Fibroblast of lung (primary cell): ENCODE measurements around the gene CARD6. TPM values are rescaled to one million over a fixed set of nuclear protein-coding genes. Genes with fewer than 3 reads are reported as not detected.

Experiments
- DNase-seq, 2 donors: peaks; one replicate each; pipeline versions ENCODE4 v3.0.0 to v3.0.0-alpha.2; 2010; ENCODE audit warnings: low read depth in 2 of 2
- H2AFZ ChIP-seq: 2 replicates; pipeline ENCODE4 v1.5.1; 2012; ENCODE audit warnings: low read length, control low read depth, inconsistent platforms
- H3K27ac ChIP-seq: 2 replicates; pipeline ENCODE4 v1.5.1; 2011; ENCODE audit warnings: low read length, control low read depth; ENCODE audit not compliant: insufficient read depth
- H3K27me3 ChIP-seq: 2 replicates; pipeline ENCODE4 v1.5.1; 2011; ENCODE audit warnings: mild to moderate bottlenecking, low read length; ENCODE audit not compliant: control insufficient read depth, insufficient read depth
- H3K36me3 ChIP-seq: 2 replicates; pipeline ENCODE4 v1.5.1; 2011; ENCODE audit warnings: low read length; ENCODE audit not compliant: control insufficient read depth, insufficient read depth
- H3K4me1 ChIP-seq: 2 replicates; pipeline ENCODE4 v1.5.1; 2011; ENCODE audit warnings: low read length; ENCODE audit not compliant: control insufficient read depth, insufficient read depth; ENCODE audit errors: extremely low read depth
- H3K4me2 ChIP-seq: 2 replicates; pipeline ENCODE4 v1.5.1; 2011; ENCODE audit warnings: low read length, control low read depth; ENCODE audit not compliant: insufficient read depth; ENCODE audit errors: extremely low read depth
- H3K4me3 ChIP-seq, 4 experiments: fragments of 200-600 bp in 1 of 4; sonication (generic) in 1 of 4; replicated peaks in 1 of 4; 2 replicates each; pipeline ENCODE4 v1.5.1; 2011 to 2016; ENCODE audit warnings: low read length in 4 of 4, low read depth in 3 of 4, mild to moderate bottlenecking in 3 of 4, control low read depth in 2 of 4, inconsistent platforms in 1 of 4, mixed read lengths in 1 of 4; ENCODE audit not compliant: insufficient read depth in 1 of 4; ENCODE audit errors: control extremely low read depth in 1 of 4
- H3K79me2 ChIP-seq: 2 replicates; pipeline ENCODE4 v1.5.1; 2012; ENCODE audit warnings: mild to moderate bottlenecking, low read length, inconsistent platforms; ENCODE audit not compliant: control insufficient read depth, insufficient read depth
- H3K9ac ChIP-seq: 2 replicates; pipeline ENCODE4 v1.5.1; 2011; ENCODE audit warnings: mild to moderate bottlenecking, low read length, control low read depth; ENCODE audit not compliant: insufficient read depth
- H3K9me3 ChIP-seq: 2 replicates; pipeline ENCODE4 v1.5.1; 2012; ENCODE audit warnings: low read depth, low read length; ENCODE audit not compliant: control insufficient read depth, insufficient read depth
- H4K20me1 ChIP-seq: 2 replicates; pipeline ENCODE4 v1.5.1; 2011; ENCODE audit warnings: low read length; ENCODE audit not compliant: control insufficient read depth, insufficient read depth; ENCODE audit errors: extremely low read depth
- CTCF ChIP-seq, 2 donors: IDR thresholded peaks in 1 of 2; conservative IDR thresholded peaks in 1 of 2; 1 replicate in 1 of 2; 2 replicates in 1 of 2; pipeline ENCODE4 v1.5.1; 2011 to 2012; ENCODE audit warnings: low read length in 2 of 2, control low read depth in 1 of 2, inconsistent platforms in 1 of 2, low read depth in 1 of 2, mild to moderate bottlenecking in 1 of 2
- EZH2 ChIP-seq: IDR thresholded peaks from 2 replicates; pipeline ENCODE4 v1.5.1; 2012; ENCODE audit warnings: low read length, control low read depth, mild to moderate bottlenecking; ENCODE audit errors: missing control alignments
- polyA plus RNA-seq, 2 donors: library from polyadenylated mRNA; depleted of rRNA in 1 of 2; stranded (reverse) in 1 of 2; unstranded in 1 of 2; fragments of >200 nt; gene quantifications; 2 replicates each; pipeline ENCODE4 v1.2.1, GENCODE V29; 2011 to 2012; ENCODE audit warnings: missing spikeins in 1 of 2
- total RNA-seq: library from RNA; depleted of rRNA; stranded (reverse); fragments of >200 nt; gene quantifications from 2 replicates; pipeline ENCODE4 v1.2.1, GENCODE V29; 2014

The CARD6 gene
- total and polyA plus RNA-seq, 2 donors (not counting 1 experiment from before 2014, with no cell fraction given) = 8.1 to 12.7 TPM

GRCh38 chr5:40904205-40904993 is 63.2 kb downstream of the CARD6 start:
- Histone ChIP-seq H3K27ac (no peak overlapping the region), H4K20me1 (no peaks in the 10 kb centered on the region)
- TF ChIP-seq CTCF (conservative IDR thresholded peaks at IDR 0.05 in 1 of 2, IDR thresholded peaks at IDR 0.05 in 1 of 2; ENCODE audit: low read depth in 1 of 2, low read length in 2 of 2) = peak; percentile 100
- no peak for TF ChIP-seq EZH2

GRCh38 chr5:40904994-40905306 is 63.8 kb downstream of the CARD6 start:
- no peak overlapping the region for H3K4me3 ChIP-seq
- H3K27ac ChIP-seq = no peak overlapping the region
- H3K4me1 ChIP-seq = no peaks in the 10 kb centered on the region
- DNase-seq = no peak
- no peaks in the 10 kb centered on the region for H3K36me3 ChIP-seq
- H4K20me1 ChIP-seq = no peaks in the 10 kb centered on the region
- no peak overlapping the region for H3K4me2 ChIP-seq
- H3K9me3 ChIP-seq = no peaks in the 10 kb centered on the region
- no peak overlapping the region for H3K9ac ChIP-seq
- H3K27me3 ChIP-seq = no peaks in the 10 kb centered on the region
- no peaks in the 10 kb centered on the region for H3K79me2 ChIP-seq
- H2AFZ ChIP-seq = no peak overlapping the region
- TF ChIP-seq CTCF (conservative IDR thresholded peaks at IDR 0.05 in 1 of 2, IDR thresholded peaks at IDR 0.05 in 1 of 2; ENCODE audit: low read depth in 1 of 2, low read length in 2 of 2) (no peak), EZH2 (no peak)

More at GRCh38 chr5:40904205-40904993, 63.2 kb downstream of the CARD6 start:
- DNase-seq = peak; percentile 62 to 89
- no peak overlapping the region for H2AFZ ChIP-seq
- no peaks in the 10 kb centered on the region for H3K4me1 ChIP-seq
- H3K4me2 ChIP-seq = no peak overlapping the region
- H3K4me3 ChIP-seq = no peak overlapping the region
- no peaks in the 10 kb centered on the region for H3K27me3 ChIP-seq
- no peaks in the 10 kb centered on the region for H3K36me3 ChIP-seq
- H3K9ac ChIP-seq = no peak overlapping the region
- H3K79me2 ChIP-seq = no peaks in the 10 kb centered on the region
- no peaks in the 10 kb centered on the region for H3K9me3 ChIP-seq

- Histone ChIP-seq H3K9ac (no peak overlapping the region), H3K4me3 (no peak overlapping the region), H3K27me3 (no peaks in the 10 kb centered on the region), H3K4me1 (no peaks in the 10 kb centered on the region), H4K20me1 (no peaks in the 10 kb centered on the region), H3K4me2 (no peak overlapping the region), H3K79me2 (no peaks in the 10 kb centered on the region), H3K36me3 (no peaks in the 10 kb centered on the region), H2AFZ (no peak overlapping the region), H3K27ac (no peak overlapping the region), H3K9me3 (no peaks in the 10 kb centered on the region)
- DNase-seq = peak; percentile 17 to 38
- TF ChIP-seq EZH2 = no peak
- no peak for TF ChIP-seq CTCF (conservative IDR thresholded peaks at IDR 0.05 in 1 of 2, IDR thresholded peaks at IDR 0.05 in 1 of 2; ENCODE audit: low read depth in 1 of 2, low read length in 2 of 2)
Observed at GRCh38 chr5:40906351-40906751, 65.2 kb downstream of the CARD6 start.
